H1 (cell line): ENCODE measurements around the gene SLC44A5. TPM values are rescaled to one million over a fixed set of nuclear protein-coding genes. Genes with fewer than 3 reads are reported as not detected.

Experiments
- CTCF ChIA-PET: fragments of 300-600 bp; sonication (Branson Sonifier 250); formaldehyde crosslinking; loops from one replicate; lab custom pipeline; 2021; ENCODE audit not compliant: partially characterized antibody; lab: Charles Lee
- POLR2A ChIA-PET: fragments of 300-600 bp; sonication (Branson Sonifier 250); formaldehyde crosslinking; loops from one replicate; lab custom pipeline; 2021; ENCODE audit warnings: inconsistent platforms; ENCODE audit not compliant: partially characterized antibody; lab: Charles Lee
- DNase-seq, 2 experiments: peaks; one replicate each; pipeline versions ENCODE4 v3.0.0 to v3.0.0-alpha.2; 2010 to 2022; ENCODE audit warnings: low spot score in 2 of 2, low read depth in 1 of 2, mixed read lengths in 1 of 2
- FAIRE-seq: peaks from 2 replicates; lab custom pipeline; 2011; peaks lifted over from hg19 to GRCh38; lab: Jason Lieb, UNC
- H2AFZ ChIP-seq: 2 replicates; pipeline ENCODE4 v1.8.1; 2012; ENCODE audit warnings: low read length, inconsistent platforms
- H2AK5ac ChIP-seq: 2 replicates; pipeline ENCODE4 v1.6.1; 2013; ENCODE audit warnings: low read depth, low read length
- H2BK120ac ChIP-seq: replicated peaks from 2 replicates; pipeline ENCODE3; 2013; ENCODE audit warnings: low read depth, low read length, inconsistent platforms
- H2BK12ac ChIP-seq: 2 replicates; pipeline ENCODE4 v1.6.1; 2013; ENCODE audit warnings: low read depth, low read length
- H2BK15ac ChIP-seq: 2 replicates; pipeline ENCODE4 v1.6.1; 2013; ENCODE audit warnings: low read length
- H2BK20ac ChIP-seq: 2 replicates; pipeline ENCODE4 v1.6.1; 2013; ENCODE audit warnings: low read length
- H2BK5ac ChIP-seq: 2 replicates; pipeline ENCODE4 v1.6.1; 2013; ENCODE audit warnings: low read depth, low read length
- H3K14ac ChIP-seq: 2 replicates; pipeline ENCODE4 v1.6.1; 2013; ENCODE audit warnings: inconsistent platforms; ENCODE audit not compliant: insufficient read length
- H3K18ac ChIP-seq: 2 replicates; pipeline ENCODE4 v1.6.1; 2013; ENCODE audit warnings: low read length; ENCODE audit errors: extremely low read depth
- H3K23ac ChIP-seq: 2 replicates; pipeline ENCODE4 v1.6.1; 2013; ENCODE audit warnings: inconsistent platforms; ENCODE audit not compliant: insufficient read length
- H3K23me2 ChIP-seq: 2 replicates; pipeline ENCODE4 v1.6.1; 2013; ENCODE audit warnings: low read depth, low read length
- H3K27ac ChIP-seq: 2 replicates; pipeline ENCODE4 v1.6.1; 2011; ENCODE audit warnings: low read depth, low read length, inconsistent platforms
- H3K27me3 ChIP-seq, 4 experiments: replicated peaks in 1 of 4; 1 replicate in 1 of 4; 2 replicates in 3 of 4; pipeline versions ENCODE4 v1.6.1 to v1.8.1; 2011 to 2013; ENCODE audit warnings: low read length in 3 of 4, mild to moderate bottlenecking in 3 of 4, inconsistent platforms in 2 of 4, mixed read lengths in 2 of 4, moderate library complexity in 1 of 4; ENCODE audit not compliant: control insufficient read depth in 3 of 4, insufficient read depth in 3 of 4; ENCODE audit errors: extremely low read depth in 1 of 4
- H3K36me3 ChIP-seq, 4 experiments: 2 replicates each; pipeline versions ENCODE4 v1.6.1 to v1.8.1; 2011 to 2013; ENCODE audit warnings: mild to moderate bottlenecking in 4 of 4, low read length in 3 of 4, moderate library complexity in 2 of 4, control low read depth in 1 of 4, inconsistent platforms in 1 of 4; ENCODE audit not compliant: insufficient read depth in 4 of 4, control insufficient read depth in 2 of 4
- H3K4ac ChIP-seq: replicated peaks from 2 replicates; pipeline ENCODE3; 2013; ENCODE audit warnings: low read length, low read depth, mixed read lengths, inconsistent platforms; ENCODE audit not compliant: insufficient read length
- H3K4me1 ChIP-seq, 4 experiments: replicated peaks in 1 of 4; 1 replicate in 1 of 4; 2 replicates in 3 of 4; pipeline versions ENCODE4 v1.6.1 to v1.8.1; 2011 to 2013; ENCODE audit warnings: low read length in 3 of 4, inconsistent platforms in 2 of 4, mixed read lengths in 1 of 4; ENCODE audit not compliant: insufficient read depth in 4 of 4, control insufficient read depth in 3 of 4
- H3K4me2 ChIP-seq, 2 experiments: 2 replicates each; pipeline versions ENCODE4 v1.6.1 to v1.8.1; 2011 to 2013; ENCODE audit warnings: low read depth in 2 of 2, low read length in 2 of 2, control low read depth in 1 of 2, inconsistent platforms in 1 of 2, mild to moderate bottlenecking in 1 of 2; ENCODE audit not compliant: insufficient read depth in 1 of 2
- H3K4me3 ChIP-seq, 4 experiments: fragments of 200-600, 300-600 bp in 1 of 4; sonication (generic), shearing (Covaris generic), sonication (Bioruptor Twin) in 1 of 4; 2 replicates each; pipeline versions ENCODE4 v1.5.1 to v1.8.1; 2011 to 2016; ENCODE audit warnings: low read length in 4 of 4, low read depth in 3 of 4, control low read depth in 2 of 4, inconsistent platforms in 2 of 4, mild to moderate bottlenecking in 2 of 4, mixed read lengths in 1 of 4, moderate library complexity in 1 of 4; ENCODE audit not compliant: insufficient read depth in 2 of 4; ENCODE audit errors: extremely low read depth in 1 of 4
- H3K56ac ChIP-seq: replicated peaks from 2 replicates; pipeline ENCODE3; 2013; ENCODE audit warnings: low read depth, mild to moderate bottlenecking, mixed read lengths, low read length, inconsistent platforms; ENCODE audit not compliant: insufficient read length
- H3K79me1 ChIP-seq: 2 replicates; pipeline ENCODE4 v1.6.1; 2013; ENCODE audit warnings: low read depth, low read length, control low read depth
- H3K79me2 ChIP-seq, 2 experiments: 2 replicates each; pipeline versions ENCODE4 v1.6.1 to v1.8.1; 2012 to 2013; ENCODE audit warnings: low read length in 2 of 2, mild to moderate bottlenecking in 2 of 2, inconsistent platforms in 1 of 2; ENCODE audit not compliant: insufficient read depth in 2 of 2, control insufficient read depth in 1 of 2
- H3K9ac ChIP-seq, 4 experiments: replicated peaks in 1 of 4; 1 replicate in 1 of 4; 2 replicates in 3 of 4; pipeline versions ENCODE4 v1.6.1 to v1.8.1; 2011 to 2013; ENCODE audit warnings: low read depth in 3 of 4, low read length in 3 of 4, control low read depth in 2 of 4, mild to moderate bottlenecking in 2 of 4, moderate library complexity in 2 of 4, inconsistent platforms in 1 of 4; ENCODE audit errors: extremely low read depth in 1 of 4
- H3K9me3 ChIP-seq, 2 experiments: 2 replicates each; pipeline versions ENCODE4 v1.6.1 to v1.8.1; 2012 to 2013; ENCODE audit warnings: mild to moderate bottlenecking in 2 of 2, moderate library complexity in 2 of 2, control low read depth in 1 of 2, inconsistent platforms in 1 of 2, low read depth in 1 of 2, low read length in 1 of 2, mixed read lengths in 1 of 2; ENCODE audit not compliant: insufficient read depth in 2 of 2
- H4K20me1 ChIP-seq, 2 experiments: replicated peaks in 1 of 2; 2 replicates each; pipeline versions ENCODE3 to v1.8.1; 2011 to 2013; ENCODE audit warnings: inconsistent platforms in 2 of 2, low read length in 2 of 2, mild to moderate bottlenecking in 1 of 2; ENCODE audit not compliant: insufficient read depth in 2 of 2, control insufficient read depth in 1 of 2
- H4K5ac ChIP-seq: 2 replicates; pipeline ENCODE4 v1.6.1; 2013; ENCODE audit warnings: low read length, low read depth, mixed read lengths, inconsistent platforms; ENCODE audit not compliant: insufficient read length
- H4K8ac ChIP-seq: 2 replicates; pipeline ENCODE4 v1.8.0; 2013; ENCODE audit warnings: mild to moderate bottlenecking, moderate library complexity, low read length, inconsistent platforms; ENCODE audit not compliant: insufficient read depth; ENCODE audit errors: extremely low read depth
- H4K91ac ChIP-seq: replicated peaks from 2 replicates; pipeline ENCODE3; 2013; ENCODE audit warnings: low read length, mixed read lengths, inconsistent platforms; ENCODE audit not compliant: insufficient read length
- CEBPB ChIP-seq: IDR thresholded peaks from 2 replicates; pipeline ENCODE4 v1.6.1; 2012; ENCODE audit warnings: low read depth, low read length
- CTBP2 ChIP-seq: IDR thresholded peaks from 2 replicates; pipeline ENCODE4 v1.7.0; 2011; ENCODE audit warnings: borderline replicate concordance, mild to moderate bottlenecking, moderate library complexity, mixed read lengths, low read length; ENCODE audit not compliant: insufficient read depth, insufficient read length
- CTCF ChIP-seq, 3 experiments: IDR thresholded peaks; 1 replicate in 2 of 3; 2 replicates in 1 of 3; pipeline versions ENCODE4 v1.5.1 to v1.6.1; 2011; ENCODE audit warnings: low read length in 3 of 3, mild to moderate bottlenecking in 3 of 3, inconsistent platforms in 2 of 3, low read depth in 1 of 3, moderate library complexity in 1 of 3; ENCODE audit not compliant: insufficient read depth in 1 of 3; ENCODE audit errors: control extremely low read depth in 1 of 3
- KDM4A ChIP-seq: IDR thresholded peaks from one replicate; pipeline ENCODE4 v1.7.1; 2012; ENCODE audit warnings: low read depth, mild to moderate bottlenecking, moderate library complexity, low read length, inconsistent platforms; ENCODE audit not compliant: severe bottlenecking
- KDM5A ChIP-seq: fragments of 200-600 bp; IDR thresholded peaks from 2 replicates; pipeline ENCODE4 v1.7.1; 2012; ENCODE audit warnings: mild to moderate bottlenecking, low read length, inconsistent platforms, mixed read lengths
- PHF8 ChIP-seq: fragments of 200-600 bp; sonication (generic); conservative IDR thresholded peaks from 2 replicates; pipeline ENCODE4 v1.7.1; 2012; ENCODE audit warnings: low read depth, mild to moderate bottlenecking, inconsistent platforms, low read length, moderate library complexity
- POU5F1 ChIP-seq: IDR thresholded peaks from 2 replicates; pipeline ENCODE4 v1.6.1; 2011; ENCODE audit warnings: low read depth, mild to moderate bottlenecking, low read length, moderate library complexity
- SIRT6 ChIP-seq: IDR thresholded peaks from one replicate; pipeline ENCODE4 v1.7.1; 2012; ENCODE audit warnings: low read length, inconsistent platforms
- SIX5 ChIP-seq: IDR thresholded peaks from 2 replicates; pipeline ENCODE4 v1.6.1; 2011; ENCODE audit warnings: mild to moderate bottlenecking, low read depth, low read length
- SP1 ChIP-seq: IDR thresholded peaks from 2 replicates; pipeline ENCODE4 v1.6.1; 2011; ENCODE audit warnings: low read depth, low read length
- polyA plus RNA-seq, 7 experiments: library from polyadenylated mRNA; depleted of rRNA in 3 of 7; stranded (reverse) in 5 of 7; unstranded in 2 of 7; fragments of >200 nt in 5 of 7; fragments of 200-250 nt in 2 of 7; gene quantifications; 1 replicate in 5 of 7; 2 replicates in 1 of 7; 4 replicates in 1 of 7; pipeline versions ENCODE4 v1.2.1 to v1.2.3, GENCODE V29; 2011 to 2013; ENCODE audit warnings: missing spikeins in 2 of 7, mixed read lengths in 2 of 7
- total RNA-seq: library from RNA; stranded (reverse); fragmentation: NEBNext Ultra II Directional; extraction: Animal tissue kit (Norgen Biotek cat#: 25700); gene quantifications from 2 replicates; pipeline ENCODE4 v1.2.1, GENCODE V29; 2021
- TF ChIP-seq, protein P1 (sequence below): IDR thresholded peaks from 2 replicates; pipeline ENCODE4 v1.6.1; 2012; ENCODE audit warnings: inconsistent platforms

SLC44A5 gene
- total and polyA plus RNA-seq, 2 of the 8 experiments (the other 6 are each of a cell fraction or from before 2014, with no cell fraction given) = 1.8 to 3.3 TPM

GRCh38 chr1:75618382-75618781, 7.5 kb upstream of the SLC44A5 start:
- no peak for FAIRE-seq
- ChIA-PET POLR2A (interaction anchor here (5.1 kb wide), 1 partner anchor 11 kb away, joined by 22 read pairs; no protein-coding TSS in a partner anchor), CTCF (interaction anchor here (1.1 to 7.8 kb wide), 2 partner anchors 12 to 360 kb away, joined by 3 to 94 read pairs; no protein-coding TSS in a partner anchor)
- peaks cover 19% of the 10 kb centered on the region; the same call in 1 of the 2 replicates for H3K23me2 ChIP-seq
- H3K9ac ChIP-seq = no peak overlapping the region
- no peak overlapping the region for H2AFZ ChIP-seq
- H3K14ac ChIP-seq = no peak overlapping the region
- H2BK12ac ChIP-seq = no peak overlapping the region
- peaks cover 0 to 46% (median 29%) of the 10 kb centered on the region in 4 experiments; a peak in 6 of 7 replicates for H3K27me3 ChIP-seq
- no peaks in the 10 kb centered on the region for H3K79me2 ChIP-seq
- no peak overlapping the region for H3K18ac ChIP-seq
- no peak overlapping the region for H2BK120ac ChIP-seq
- H3K9me3 ChIP-seq = no peaks in the 10 kb centered on the region
- H3K79me1 ChIP-seq = no peaks in the 10 kb centered on the region
- no peak overlapping the region for H3K4me3 ChIP-seq
- H2AK5ac ChIP-seq = no peak overlapping the region
- DNase-seq = no peak
- H2BK5ac ChIP-seq = no peak overlapping the region
- H3K23ac ChIP-seq = no peak overlapping the region
- H3K56ac ChIP-seq = no peak overlapping the region
- no peak overlapping the region for H2BK15ac ChIP-seq
- H4K91ac ChIP-seq = no peak overlapping the region
- H4K5ac ChIP-seq = no peak overlapping the region
- H4K20me1 ChIP-seq = no peaks in the 10 kb centered on the region
- H3K4me1 ChIP-seq = peaks cover 0 to 9% (median 0%) of the 10 kb centered on the region in 4 experiments; a peak in 2 of 7 replicates
- no peak overlapping the region for H3K4me2 ChIP-seq
- H3K4ac ChIP-seq = no peak overlapping the region
- no peak for TF ChIP-seq PHF8
- TF ChIP-seq CTBP2 = no peak
- TF ChIP-seq, protein P1, sequence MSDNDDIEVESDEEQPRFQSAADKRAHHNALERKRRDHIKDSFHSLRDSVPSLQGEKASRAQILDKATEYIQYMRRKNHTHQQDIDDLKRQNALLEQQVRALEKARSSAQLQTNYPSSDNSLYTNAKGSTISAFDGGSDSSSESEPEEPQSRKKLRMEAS = no peak
- TF ChIP-seq KDM4A = no peak
- no peak for TF ChIP-seq CEBPB
- no peak for TF ChIP-seq SIRT6
- no peak for TF ChIP-seq KDM5A
- no peak for TF ChIP-seq SP1
- no peak for TF ChIP-seq CTCF (IDR thresholded peaks at IDR 0.05; ENCODE audit: control extremely low read depth in 1 of 3, insufficient read depth in 1 of 3, low read depth in 1 of 3, low read length in 3 of 3)
- TF ChIP-seq SIX5 = no peak
- TF ChIP-seq POU5F1 = no peak
- no peak overlapping the region for H3K27ac ChIP-seq
- H4K8ac ChIP-seq = no peak overlapping the region
- no peaks in the 10 kb centered on the region for H3K36me3 ChIP-seq
- no peak overlapping the region for H2BK20ac ChIP-seq
